ENCODE data around the gene IQCC. TPM values are rescaled to one million over a fixed set of nuclear protein-coding genes. Genes with fewer than 3 reads are reported as not detected.

The IQCC gene
- total RNA-seq, 2 experiments from 2014 or later, result 4.2 to 4.4 TPM

- intact Hi-C loops (cut with micrococcal nuclease), result no loop called here
- CTCF ChIA-PET, result interaction anchor here (0.8 to 1.3 kb wide), 2 partner anchors 43 to 58 kb away, joined by 3 read pairs; no protein-coding TSS in a partner anchor
- H3K4me3 Mint-ChIP-seq, result no peak overlapping the region
Observed at GRCh38 chr1:32172621-32173245, 32.7 kb upstream of the IQCC start.

GRCh38 chr1:32178380-32179192 lies 26.9 kb upstream of the IQCC start:
- ChIA-PET CTCF (interaction anchor here (1.2 to 2.2 kb wide), 3 partner anchors 9 to 70 kb away, joined by 3 to 9 read pairs (median 8); partner anchors contain the start of gene KPNA6), POLR2A (interaction anchor here (0.6 to 8.2 kb wide), 6 partner anchors 18 to 165 kb away, joined by 3 to 141 read pairs (median 3); partner anchors contain the start of genes CCDC28B, KHDRBS1 and KPNA6)
- Mint-ChIP-seq H3K27ac (peak overlapping the region; percentile 98), H3K36me3 (ENCODE audit: low read depth) (peaks cover 36% of the 10 kb centered on the region), H3K4me1 (ENCODE audit: low read depth) (peaks cover 29% of the 10 kb centered on the region), H3K9me3 (no peaks in the 10 kb centered on the region), H3K27me3 (no peaks in the 10 kb centered on the region), H3K4me3 (peak overlapping the region; percentile 97)
- intact Hi-C loops (cut with micrococcal nuclease), result no loop called here
- ATAC-seq (no peak), DNase-seq (no peak)
- no peak for TF ChIP-seq CTCF (IDR thresholded peaks at IDR 0.05)

More at GRCh38 chr1:32172621-32173245, 32.7 kb upstream of the IQCC start:
- no peak for TF ChIP-seq CTCF (IDR thresholded peaks at IDR 0.05)
- DNase-seq, result no peak
- Mint-ChIP-seq H3K36me3 (ENCODE audit: low read depth) (peaks cover 43% of the 10 kb centered on the region), H3K9me3 (no peaks in the 10 kb centered on the region), H3K4me1 (ENCODE audit: low read depth) (peaks cover 9% of the 10 kb centered on the region), H3K27me3 (no peaks in the 10 kb centered on the region), H3K27ac (peak overlapping the region; percentile 36)
- POLR2A ChIA-PET, result interaction anchor here (0.6 to 1.3 kb wide), 2 partner anchors 12 to 60 kb away, joined by 4 to 7 read pairs; no protein-coding TSS in a partner anchor
- ATAC-seq, result no peak

GRCh38 chr1:32179193-32179442 lies 26.4 kb upstream of the IQCC start:
- Mint-ChIP-seq H3K36me3 (ENCODE audit: low read depth) (peaks cover 39% of the 10 kb centered on the region), H3K27ac (peak overlapping the region; percentile 98), H3K27me3 (no peaks in the 10 kb centered on the region), H3K4me1 (ENCODE audit: low read depth) (peaks cover 33% of the 10 kb centered on the region), H3K4me3 (peak overlapping the region; percentile 97), H3K9me3 (no peaks in the 10 kb centered on the region)
- intact Hi-C loops (cut with micrococcal nuclease), result no loop called here
- ATAC-seq (no peak), DNase-seq (no peak)
- ChIA-PET CTCF (interaction anchor here (2.2 kb wide), 2 partner anchors 37 to 71 kb away, joined by 8 to 9 read pairs; partner anchors contain the start of gene KPNA6), POLR2A (interaction anchor here (0.6 to 8.2 kb wide), 6 partner anchors 18 to 166 kb away, joined by 3 to 141 read pairs (median 3); partner anchors contain the start of genes CCDC28B, KHDRBS1 and KPNA6)
- TF ChIP-seq CTCF (IDR thresholded peaks at IDR 0.05), result no peak

GRCh38 chr1:32179443-32180185 lies 25.9 kb upstream of the IQCC start, which contains the start of gene TXLNA:
TXLNA (plus strand) TSS chr1:32179675; CDS start chr1:32180346, 671 bp downstream.
- no peak for TF ChIP-seq CTCF (IDR thresholded peaks at IDR 0.05)
- DNase-seq, result peak; percentile 94
- Mint-ChIP-seq H3K36me3 (ENCODE audit: low read depth) (peaks cover 41% of the 10 kb centered on the region), H3K27me3 (no peaks in the 10 kb centered on the region), H3K4me3 (peak within 1 kb of the TSS; percentile 97), H3K9me3 (no peaks in the 10 kb centered on the region), H3K27ac (peak within 1 kb of the TSS; percentile 98), H3K4me1 (ENCODE audit: low read depth) (peaks cover 38% of the 10 kb centered on the region)
- ChIA-PET CTCF (interaction anchor here (1.1 to 2.2 kb wide), 3 partner anchors 36 to 72 kb away, joined by 3 to 9 read pairs (median 8); partner anchors contain the start of gene KPNA6), POLR2A (interaction anchor here (0.6 to 8.2 kb wide), 16 partner anchors 12 to 195 kb away, joined by 3 to 141 read pairs (median 4); partner anchors contain the start of genes CCDC28B, IQCC, KHDRBS1 and KPNA6)
- peak; percentile 92 for ATAC-seq
- intact Hi-C loops (cut with micrococcal nuclease), result no loop called here
